DOHH2 (cell line): ENCODE measurements around the gene SLC24A1.

Source experiments
- CTCF ChIP-seq: fragments of 200-600 bp; sonication (generic); IDR thresholded peaks from one replicate; pipeline ENCODE4 v1.5.1; 2014; ENCODE audit warnings: antibody characterized with exemption, mild to moderate bottlenecking, low read depth, low read length; ENCODE audit not compliant: poor library complexity, severe bottlenecking
- EZH2phosphoT487 ChIP-seq: fragments of 200-600 bp; sonication (generic); IDR thresholded peaks from 2 replicates; pipeline ENCODE4 v1.6.1; 2017; ENCODE audit warnings: borderline replicate concordance, mild to moderate bottlenecking, antibody characterized with exemption, low read length, moderate library complexity, mixed read lengths

- TF ChIP-seq CTCF: no peak
- no peak for TF ChIP-seq EZH2phosphoT487
Measured at GRCh38 chr15:65598468-65598867, 23.3 kb upstream of the SLC24A1 start.
